SIG-M5 treated with dmso at 0.1 percent for 504 hours (cell line): ENCODE data around the gene C6orf118.

ENCODE experiments used
- DNase-seq: peaks from one replicate; lab custom pipeline; 2025; ENCODE audit not compliant: unreplicated experiment; lab: John Stamatoyannopoulos, UW

C6orf118 gene

DNA sequence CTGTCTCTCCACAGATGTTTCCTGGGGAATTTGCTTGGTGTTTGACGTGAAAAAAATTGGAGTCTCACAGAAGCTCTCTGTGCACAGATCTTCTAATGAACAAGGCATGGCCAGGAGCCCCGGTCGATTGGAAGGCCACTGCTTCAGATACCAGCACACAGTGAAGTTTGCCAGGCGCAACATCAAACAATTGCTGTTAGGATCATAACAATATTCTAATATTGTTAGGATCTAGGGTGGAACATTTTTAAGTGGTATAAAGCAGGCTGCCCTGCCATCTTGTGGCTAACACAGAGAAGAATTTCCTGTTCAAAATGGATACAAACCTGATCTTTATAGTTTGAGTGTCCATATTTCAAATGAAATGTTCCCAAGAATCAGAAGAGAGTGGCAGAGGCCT is 64.1 kb downstream of the C6orf118 start:
- peak; percentile 1 for DNase-seq

DNA sequence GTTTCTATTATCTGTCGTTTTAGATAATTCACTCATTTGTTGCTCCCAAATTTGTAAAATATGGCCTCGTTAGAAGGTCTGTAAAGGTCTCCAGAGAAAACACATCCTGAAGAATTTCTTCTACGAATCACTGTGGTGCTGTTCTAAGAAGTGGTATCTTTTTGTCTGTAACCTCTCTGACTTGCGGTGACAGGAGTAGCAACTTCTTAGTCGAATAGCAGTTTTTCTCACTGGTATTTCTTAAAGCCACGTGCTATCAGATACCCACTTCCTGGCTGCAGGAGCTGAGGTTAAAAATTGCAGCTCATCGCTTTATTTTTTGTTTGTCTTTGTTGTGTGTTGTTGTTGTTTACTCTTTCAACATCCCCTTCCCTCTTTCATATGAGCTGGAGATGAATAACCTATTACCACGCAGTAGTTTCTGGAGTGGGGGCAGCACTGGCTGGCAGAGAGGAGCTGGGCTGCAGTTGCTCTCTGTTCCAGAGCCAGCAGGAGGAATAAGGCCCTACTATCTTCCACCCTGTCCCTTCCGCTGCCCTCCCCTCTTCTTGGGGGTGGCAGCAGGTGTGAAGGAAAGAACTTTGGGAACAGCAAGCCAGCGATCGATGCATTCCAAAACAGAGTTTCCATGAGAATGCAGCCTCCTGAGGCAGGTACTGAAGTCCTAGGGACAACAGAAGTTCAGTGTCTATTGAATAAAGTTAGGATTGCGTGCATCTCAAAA is 64.7 kb downstream of the C6orf118 start:
- DNase-seq, result no peak

DNA sequence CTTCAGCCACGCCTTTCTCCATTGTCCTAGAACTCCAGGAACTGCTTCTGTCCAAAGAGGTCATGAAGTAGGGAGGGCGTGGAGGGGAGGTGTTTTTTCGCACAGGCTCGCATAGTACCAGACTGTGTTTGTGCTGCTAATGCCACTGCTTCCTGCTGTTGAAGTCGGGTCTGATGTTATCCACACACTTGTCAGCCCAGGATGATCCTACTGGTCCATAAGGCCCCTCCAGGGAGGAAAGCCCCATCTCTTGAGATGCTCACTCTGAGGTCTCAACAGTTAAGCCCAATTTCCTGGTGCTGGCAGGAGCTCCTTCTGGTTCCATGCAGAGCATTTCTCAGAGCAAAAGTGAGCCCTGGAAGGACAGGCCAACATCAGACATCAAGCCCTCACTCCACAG is 65.6 kb downstream of the C6orf118 start:
- no peak for DNase-seq

DNA sequence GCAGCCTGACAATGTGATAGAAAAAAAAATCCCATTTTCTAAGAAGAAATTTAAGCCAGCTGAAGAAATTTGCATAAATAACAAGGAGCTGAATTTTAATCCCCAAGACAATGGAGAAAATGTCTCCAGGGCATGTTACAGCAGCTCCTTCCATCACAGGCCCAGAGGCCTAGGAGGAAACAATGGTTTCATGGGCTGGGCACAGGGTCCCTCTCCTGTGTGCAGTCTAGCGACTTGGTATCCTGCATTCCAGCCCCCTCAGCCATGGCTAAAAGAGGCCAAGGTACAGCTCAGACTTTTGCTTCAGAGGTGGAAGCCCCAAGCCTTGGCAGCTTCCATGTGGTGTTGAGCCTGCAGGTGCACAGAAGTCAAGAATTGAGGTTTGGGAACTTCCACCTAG is 73.1 kb downstream of the C6orf118 start:
- no peak for DNase-seq

DNA sequence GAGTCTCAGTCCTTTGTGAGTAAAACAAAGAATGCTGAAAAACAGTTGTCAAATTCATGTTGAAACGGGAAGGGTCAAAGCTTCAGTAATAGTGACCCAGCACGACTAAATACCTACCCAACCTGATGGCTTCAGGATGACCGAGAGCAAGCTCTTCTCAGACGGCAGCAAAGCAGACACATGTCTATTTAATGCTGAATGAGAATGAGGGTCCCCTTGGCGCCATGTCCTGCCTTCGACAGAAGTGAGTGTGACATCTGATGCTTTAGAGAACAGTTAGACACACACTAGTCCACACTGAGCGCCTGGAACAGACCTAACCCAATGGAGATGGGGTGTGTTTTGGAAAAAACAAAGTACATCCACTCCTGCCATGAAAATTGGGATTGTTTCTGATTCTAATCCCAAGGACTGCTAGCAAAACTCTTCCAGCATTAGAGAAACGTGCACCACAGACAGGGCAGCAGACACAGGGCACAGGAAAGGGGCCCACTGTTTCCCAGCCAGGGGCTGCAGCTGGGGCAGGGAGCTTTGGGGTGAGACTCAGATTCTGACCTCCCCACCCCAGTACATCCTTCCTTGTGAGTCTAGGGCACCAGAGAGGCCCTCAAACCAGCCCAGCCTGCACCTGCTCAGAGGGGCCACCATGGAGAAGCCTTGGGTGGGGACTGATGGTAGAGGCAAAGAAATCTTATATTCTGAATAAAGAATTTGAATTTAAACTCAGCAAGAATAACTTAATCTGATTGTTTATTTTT is 76.5 kb downstream of the C6orf118 start:
- DNase-seq, result no peak

DNA sequence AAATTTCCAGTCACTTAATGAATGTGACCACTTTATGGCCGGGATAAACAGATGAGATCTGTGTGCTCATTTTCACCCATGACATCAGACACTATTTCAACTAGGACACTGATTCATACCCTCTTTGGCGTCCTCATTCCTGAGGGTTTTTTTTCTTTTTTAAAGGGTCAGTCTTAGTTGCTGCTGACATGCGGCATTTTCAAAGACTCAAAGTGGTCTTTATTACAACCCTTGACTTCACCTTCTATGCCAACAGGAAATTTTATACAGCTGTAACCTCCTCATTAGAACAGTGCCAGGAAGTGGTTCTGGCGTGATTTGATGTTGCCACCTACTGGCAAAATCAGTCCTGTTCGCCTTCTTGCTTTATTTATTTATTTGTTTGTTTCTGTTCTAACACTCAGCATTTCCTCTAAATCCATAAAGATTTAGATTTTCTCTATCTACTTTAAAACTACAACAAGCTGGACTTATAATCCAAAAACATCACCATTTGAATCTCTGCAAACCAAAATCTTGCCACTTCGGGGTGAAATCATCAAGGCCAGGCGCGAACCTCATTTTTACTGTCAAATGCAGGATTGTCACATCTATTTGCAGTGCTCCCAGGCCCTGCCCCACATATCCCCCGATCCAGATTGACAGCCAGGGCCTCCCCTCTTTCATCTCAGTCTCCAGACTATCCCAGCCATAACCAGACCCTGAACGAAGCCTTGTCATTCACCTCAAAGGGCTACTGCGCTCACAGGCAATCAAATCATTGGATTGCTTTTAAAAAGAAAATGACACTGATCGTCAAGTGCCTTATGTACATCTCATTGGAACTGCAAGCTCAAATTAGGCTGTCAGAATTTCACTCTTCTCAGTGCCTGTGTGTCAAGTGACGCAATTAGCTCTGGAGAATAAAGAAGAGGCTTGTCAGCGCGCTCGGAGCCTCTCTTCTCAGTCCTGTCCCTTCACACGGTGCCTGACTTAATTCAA is 77.5 kb downstream of the C6orf118 start:
- DNase-seq, result peak; percentile 0

DNA sequence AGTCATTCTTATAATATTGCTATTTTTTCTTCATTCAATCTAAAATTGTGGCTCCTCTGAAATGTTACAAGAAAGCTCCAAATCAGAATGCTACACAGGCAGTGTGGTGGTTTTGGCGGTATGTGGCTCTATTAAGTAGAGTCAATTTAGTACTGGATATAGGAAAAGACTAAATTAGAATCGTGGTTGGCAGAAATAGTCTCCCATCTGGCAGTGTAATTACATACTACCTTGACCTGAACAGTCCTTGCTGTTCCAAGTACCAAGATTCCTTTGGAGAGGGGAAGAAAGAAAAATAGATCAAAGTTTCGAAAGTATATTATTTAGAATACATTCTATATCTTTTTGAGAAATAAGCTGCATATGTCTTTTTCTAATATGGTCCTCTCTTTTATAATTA is 78.2 kb downstream of the C6orf118 start:
- no peak for DNase-seq
